Measurements from ENCODE around the gene GRM8. TPM values are rescaled to one million over a fixed set of nuclear protein-coding genes. Genes with fewer than 3 reads are reported as not detected.

Gene GRM8
- total and polyA plus RNA-seq, 10 of the 15 experiments (the other 5 are each of a cell fraction or from before 2014, with no cell fraction given): 0.33 to 7.1 (median 0.45) TPM; not detected in 2

GRCh38 chr7:126557271-126557670, 695.5 kb downstream of the GRM8 start (continued):
- TF ChIP-seq MLLT1 (IDR thresholded peaks at IDR 0.05): 0 out of 2 replicates have a peak, but pooled peaks have one; percentile 20
- no peak for TF ChIP-seq PRDM15 (CRISPR knock-in tag; IDR thresholded peaks at IDR 0.05)
- TF ChIP-seq ATF3 (IDR thresholded peaks at IDR 0.05; ENCODE audit: borderline replicate concordance, extremely low read depth, low read depth, low read length): no peak
- peak in 1 of 2 experiments; percentile 1; a peak in 1 of 4 replicates for TF ChIP-seq IKZF2 (IDR thresholded peaks at IDR 0.05)

- CTCF ChIA-PET: interaction anchor here (1.0 kb wide), 1 partner anchor 102 kb away, joined by 3 read pairs; no protein-coding TSS in a partner anchor
- ATAC-seq (no peak), DNase-seq (ENCODE audit: low read depth, low spot score) (no peak), FAIRE-seq (no peak)
- H3K9ac ChIP-seq (ENCODE audit: control insufficient read depth, insufficient read depth, low read length): no peak overlapping the region
- BruUV-seq (replicated peaks): no TSS peak
- no peaks in the 10 kb centered on the region for H3K36me3 ChIP-seq (ENCODE audit: control insufficient read depth in 2 of 2, insufficient read depth in 2 of 2, low read length in 1 of 2)
- RAD21 ChIA-PET (ENCODE audit: unreplicated experiment): no interaction called here
- WGBS (ENCODE audit: insufficient coverage, insufficient replicate concordance, low lambda C conversion rate, missing lambda C conversion rate): 88% methylated on average over 5 of the region's 5 CpGs
- no peaks in the 10 kb centered on the region for H3K4me1 ChIP-seq (ENCODE audit: control insufficient read depth, insufficient read depth, low read length)
- H3K27me3 ChIP-seq (replicated peaks in 1 of 2; ENCODE audit: control insufficient read depth in 2 of 2, insufficient read depth in 2 of 2, low read length in 1 of 2): no peaks in the 10 kb centered on the region
- no peak overlapping the region for H2AFZ ChIP-seq (ENCODE audit: control insufficient read depth, low read depth, low read length)
- no peaks in the 10 kb centered on the region for H3K9me3 ChIP-seq (replicated peaks; ENCODE audit: control insufficient read depth, insufficient read depth, low read length)
- H3K27ac ChIP-seq (ENCODE audit: control insufficient read depth, insufficient read depth): no peak overlapping the region
- intact Hi-C loops (cut with micrococcal nuclease; ENCODE audit: unreplicated experiment): no loop called here
- POLR2A ChIA-PET: no interaction called here
- no peaks in the 10 kb centered on the region for H3K79me2 ChIP-seq (ENCODE audit: control insufficient read depth, insufficient read depth, low read length)
- H3K4me2 ChIP-seq (ENCODE audit: control insufficient read depth, insufficient read depth): no peak overlapping the region
- H3K4me3 ChIP-seq: no peak overlapping the region
- in situ Hi-C loops (cut with MboI): no loop called here
- H4K20me1 ChIP-seq (ENCODE audit: control insufficient read depth, insufficient read depth): no peaks in the 10 kb centered on the region
- SMC1A ChIA-PET (ENCODE audit: uncharacterized antibody, unreplicated experiment): interaction anchor here (1.3 to 1.4 kb wide), 2 partner anchors 10 to 22 kb away, joined by 3 to 4 read pairs; no protein-coding TSS in a partner anchor
- no peak for TF ChIP-seq WRNIP1 (IDR thresholded peaks at IDR 0.05; ENCODE audit: borderline replicate concordance, low read depth, low read length)
- no peak for TF ChIP-seq ZNF592 (IDR thresholded peaks at IDR 0.05)
- no peak for TF ChIP-seq REST (IDR thresholded peaks at IDR 0.05; ENCODE audit: low read depth, low read length)
- TF ChIP-seq TCF12 (IDR thresholded peaks at IDR 0.05; ENCODE audit: low read depth, low read length): no peak
These were observed 711.3 kb downstream of the GRM8 start for GRCh38 chr7:126541406-126541805.

All from GM12878 (cell line).